ENCODE data around the gene CPXM1. TPM values are rescaled to one million over a fixed set of nuclear protein-coding genes. Genes with fewer than 3 reads are reported as not detected.

Gene CPXM1
- total and polyA plus RNA-seq, 9 of the 15 experiments (the other 6 are each of a cell fraction or from before 2014, with no cell fraction given): 0.04 to 1.1 (median 0.37) TPM; not detected in 2

DNA sequence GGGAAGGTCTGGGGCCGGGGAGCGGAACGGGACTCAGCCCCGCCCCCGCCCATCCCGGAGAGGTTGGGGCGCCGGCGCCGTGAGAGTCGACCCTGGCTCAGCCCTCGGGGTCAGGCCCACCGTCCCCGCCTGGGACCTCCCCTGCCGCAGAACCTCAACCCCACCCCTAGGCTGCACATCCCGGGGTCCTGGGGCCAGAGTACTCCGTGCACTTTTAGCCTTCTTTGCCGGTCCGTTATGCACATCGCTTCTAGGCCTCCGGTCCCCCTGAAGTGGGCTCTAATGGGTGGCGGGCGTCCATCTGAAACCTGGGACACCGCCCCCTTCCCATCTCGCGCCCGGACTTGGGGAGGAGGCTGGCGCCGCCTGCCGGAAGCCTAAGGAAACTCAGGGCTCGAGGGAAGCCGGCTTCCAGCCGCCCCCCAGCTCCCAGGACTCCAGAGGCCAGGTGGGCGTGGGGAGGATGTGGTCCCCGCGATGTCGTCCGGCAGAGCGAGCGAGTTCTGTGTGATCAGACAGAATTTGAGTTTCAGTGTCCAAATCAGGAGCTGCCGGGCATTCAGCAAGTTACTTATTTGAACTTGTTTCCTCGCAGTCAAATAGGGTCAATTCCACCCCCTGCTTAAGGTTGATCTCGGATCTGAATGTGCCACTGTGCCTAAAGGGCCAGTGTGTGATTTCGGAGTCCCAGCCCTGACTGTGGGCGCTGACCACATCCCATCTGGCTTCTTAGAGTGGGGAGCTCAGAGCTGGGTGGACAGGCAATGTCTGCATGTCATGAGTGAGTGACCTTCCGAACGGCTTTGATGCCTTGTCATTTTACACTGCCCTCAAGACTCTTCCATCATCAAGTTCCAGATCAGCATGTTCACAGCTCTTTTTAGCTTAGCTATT is 47.6 kb downstream of the CPXM1 start (continued):
- TF ChIP-seq, protein P1, sequence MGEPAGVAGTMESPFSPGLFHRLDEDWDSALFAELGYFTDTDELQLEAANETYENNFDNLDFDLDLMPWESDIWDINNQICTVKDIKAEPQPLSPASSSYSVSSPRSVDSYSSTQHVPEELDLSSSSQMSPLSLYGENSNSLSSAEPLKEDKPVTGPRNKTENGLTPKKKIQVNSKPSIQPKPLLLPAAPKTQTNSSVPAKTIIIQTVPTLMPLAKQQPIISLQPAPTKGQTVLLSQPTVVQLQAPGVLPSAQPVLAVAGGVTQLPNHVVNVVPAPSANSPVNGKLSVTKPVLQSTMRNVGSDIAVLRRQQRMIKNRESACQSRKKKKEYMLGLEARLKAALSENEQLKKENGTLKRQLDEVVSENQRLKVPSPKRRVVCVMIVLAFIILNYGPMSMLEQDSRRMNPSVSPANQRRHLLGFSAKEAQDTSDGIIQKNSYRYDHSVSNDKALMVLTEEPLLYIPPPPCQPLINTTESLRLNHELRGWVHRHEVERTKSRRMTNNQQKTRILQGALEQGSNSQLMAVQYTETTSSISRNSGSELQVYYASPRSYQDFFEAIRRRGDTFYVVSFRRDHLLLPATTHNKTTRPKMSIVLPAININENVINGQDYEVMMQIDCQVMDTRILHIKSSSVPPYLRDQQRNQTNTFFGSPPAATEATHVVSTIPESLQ (CRISPR knock-in tag; IDR thresholded peaks at IDR 0.05): no peak
- TF ChIP-seq VEZF1 (CRISPR knock-in tag; IDR thresholded peaks at IDR 0.05): no peak; the same call in 1 of the 2 replicates
- no peak for TF ChIP-seq ZNF324 (CRISPR knock-in tag; IDR thresholded peaks at IDR 0.05)
- no peak for TF ChIP-seq ZBED1 (IDR thresholded peaks at IDR 0.05)
- no peak for TF ChIP-seq ZNF280A (IDR thresholded peaks at IDR 0.05; ENCODE audit: low read depth, partially characterized antibody)
- TF ChIP-seq ZNF830 (CRISPR knock-in tag; IDR thresholded peaks at IDR 0.05): no peak
- no peak for TF ChIP-seq TFAM (CRISPR knock-in tag; conservative IDR thresholded peaks at IDR 0.05)
- TF ChIP-seq ARID3B (CRISPR knock-in tag; IDR thresholded peaks at IDR 0.05; ENCODE audit: borderline replicate concordance): no peak
- TF ChIP-seq KAT2B (IDR thresholded peaks at IDR 0.05; ENCODE audit: low read depth, low read length): no peak
- TF ChIP-seq RNF2 (IDR thresholded peaks at IDR 0.05): no peak
- TF ChIP-seq MIER1 (IDR thresholded peaks at IDR 0.05; ENCODE audit: low read depth): no peak
- TF ChIP-seq MYNN (IDR thresholded peaks at IDR 0.05): no peak
- TF ChIP-seq MYNN (CRISPR knock-in tag; IDR thresholded peaks at IDR 0.05): no peak
- no peak for TF ChIP-seq ZNF212 (CRISPR knock-in tag; IDR thresholded peaks at IDR 0.05)
- TF ChIP-seq SRSF7 (optimal IDR thresholded peaks at IDR 0.05; ENCODE audit: low read depth, low read length): no peak
- TF ChIP-seq NFATC3 (IDR thresholded peaks at IDR 0.05): no peak
- TF ChIP-seq GTF3C2 (IDR thresholded peaks at IDR 0.05; ENCODE audit: borderline replicate concordance, extremely low read depth, insufficient read length): no peak

All from K562 (cell line).